H9 (cell line): ENCODE measurements around the gene TNKS1BP1. TPM values are rescaled to one million over a fixed set of nuclear protein-coding genes. Genes with fewer than 3 reads are reported as not detected.
A peak's percentile ranks its signal among the peaks of the same experiment; 100 is the strongest.

Source experiments
- DNase-seq: peaks from one replicate; pipeline ENCODE4 v3.0.0-alpha.2; 2017
- H2AFZ ChIP-seq: one replicate; pipeline ENCODE4 v1.6.1; 2013; ENCODE audit warnings: mild to moderate bottlenecking, low read length, control low read depth, moderate library complexity
- H2AK5ac ChIP-seq: 2 replicates; pipeline ENCODE4 v1.6.1; 2013; ENCODE audit warnings: low read length, control low read depth, mixed read lengths; ENCODE audit not compliant: insufficient read length
- H2BK120ac ChIP-seq: one replicate; pipeline ENCODE4 v1.6.1; 2013; ENCODE audit warnings: low read depth, mild to moderate bottlenecking, low read length, control low read depth, inconsistent platforms; ENCODE audit not compliant: poor library complexity, severe bottlenecking
- H2BK12ac ChIP-seq: 2 replicates; pipeline ENCODE4 v1.6.1; 2013; ENCODE audit warnings: low read length, control low read depth, mixed read lengths, low read depth; ENCODE audit not compliant: insufficient read length
- H2BK15ac ChIP-seq: 2 replicates; pipeline ENCODE4 v1.6.1; 2013; ENCODE audit warnings: low read depth, low read length, control low read depth
- H2BK20ac ChIP-seq: one replicate; pipeline ENCODE4 v1.6.1; 2013; ENCODE audit warnings: low read depth, mild to moderate bottlenecking, low read length, control low read depth, inconsistent platforms; ENCODE audit not compliant: poor library complexity, severe bottlenecking
- H2BK5ac ChIP-seq: 2 replicates; pipeline ENCODE4 v1.6.1; 2013; ENCODE audit warnings: low read length, control low read depth, mixed read lengths; ENCODE audit not compliant: insufficient read length
- H3K14ac ChIP-seq: 2 replicates; pipeline ENCODE4 v1.6.1; 2013; ENCODE audit warnings: low read length, control low read depth; ENCODE audit not compliant: insufficient read depth
- H3K18ac ChIP-seq: 2 replicates; pipeline ENCODE4 v1.6.1; 2013; ENCODE audit warnings: low read depth, mild to moderate bottlenecking, mixed read lengths, low read length, control low read depth; ENCODE audit not compliant: insufficient read length
- H3K23ac ChIP-seq: 2 replicates; pipeline ENCODE4 v1.6.1; 2013; ENCODE audit warnings: low read length, control low read depth, mixed read lengths, low read depth; ENCODE audit not compliant: insufficient read length
- H3K23me2 ChIP-seq: 2 replicates; pipeline ENCODE4 v1.6.1; 2013; ENCODE audit warnings: low read depth, mild to moderate bottlenecking, mixed read lengths, low read length, control low read depth; ENCODE audit not compliant: insufficient read length, poor library complexity, severe bottlenecking
- H3K27ac ChIP-seq: 2 replicates; pipeline ENCODE4 v1.5.1; 2013; ENCODE audit warnings: low read length, control low read depth, mixed read lengths, low read depth; ENCODE audit not compliant: insufficient read length
- H3K27me3 ChIP-seq: 2 replicates; pipeline ENCODE4 v1.6.1; 2013; ENCODE audit warnings: low read length, control low read depth, inconsistent platforms; ENCODE audit not compliant: insufficient read depth
- H3K4ac ChIP-seq: 2 replicates; pipeline ENCODE4 v1.6.1; 2013; ENCODE audit warnings: low read depth, mild to moderate bottlenecking, control low read depth, inconsistent platforms, low read length, moderate library complexity
- H3K4me1 ChIP-seq: 2 replicates; pipeline ENCODE4 v1.6.1; 2013; ENCODE audit warnings: low read length, control low read depth, inconsistent platforms; ENCODE audit not compliant: insufficient read depth
- H3K4me2 ChIP-seq: 2 replicates; pipeline ENCODE4 v1.6.1; 2013; ENCODE audit warnings: low read length, control low read depth, mixed read lengths; ENCODE audit not compliant: insufficient read length, insufficient read depth
- H3K56ac ChIP-seq: 2 replicates; pipeline ENCODE4 v1.6.1; 2013; ENCODE audit warnings: low read depth, mild to moderate bottlenecking, mixed read lengths, low read length, control low read depth; ENCODE audit not compliant: insufficient read length
- H3K79me1 ChIP-seq: 2 replicates; pipeline ENCODE4 v1.6.1; 2013; ENCODE audit warnings: low read depth, mild to moderate bottlenecking, moderate library complexity, low read length, control low read depth, inconsistent platforms; ENCODE audit not compliant: insufficient read depth, poor library complexity, severe bottlenecking
- H3K79me2 ChIP-seq: 2 replicates; pipeline ENCODE4 v1.6.1; 2013; ENCODE audit warnings: low read length, control low read depth, inconsistent platforms; ENCODE audit not compliant: insufficient read depth
- H3K9ac ChIP-seq: 2 replicates; pipeline ENCODE4 v1.6.1; 2013; ENCODE audit warnings: low read length, control low read depth, mixed read lengths; ENCODE audit not compliant: insufficient read length; ENCODE audit errors: extremely low read depth
- H3K9me3 ChIP-seq: one replicate; pipeline ENCODE4 v1.6.1; 2013; ENCODE audit warnings: low read depth, low read length, inconsistent platforms; ENCODE audit not compliant: control insufficient read depth
- H3T11ph ChIP-seq: one replicate; pipeline ENCODE4 v1.6.1; 2013; ENCODE audit warnings: mild to moderate bottlenecking, low read length, control low read depth, inconsistent platforms
- H4K20me1 ChIP-seq: one replicate; pipeline ENCODE4 v1.6.1; 2013; ENCODE audit not compliant: control insufficient read depth, insufficient read length, insufficient read depth
- H4K5ac ChIP-seq: 2 replicates; pipeline ENCODE4 v1.6.1; 2013; ENCODE audit warnings: low read depth, mild to moderate bottlenecking, mixed read lengths, low read length, control low read depth; ENCODE audit not compliant: insufficient read length
- H4K8ac ChIP-seq: replicated peaks from 2 replicates; pipeline ENCODE4 v1.6.1; 2013; ENCODE audit warnings: low read length, control low read depth, mixed read lengths, low read depth; ENCODE audit not compliant: insufficient read length
- H4K91ac ChIP-seq: 2 replicates; pipeline ENCODE4 v1.6.1; 2013; ENCODE audit warnings: low read depth, mild to moderate bottlenecking, moderate library complexity, mixed read lengths, low read length, control low read depth; ENCODE audit not compliant: insufficient read length
- H3K27ac Mint-ChIP-seq, 3 experiments: 2 replicates in 2 of 3; 3 replicates in 1 of 3; pipeline ENCODE4 v1.8.0; 2020 to 2021; ENCODE audit warnings: mixed read lengths in 3 of 3, mild to moderate bottlenecking in 1 of 3, moderate library complexity in 1 of 3
- H3K27me3 Mint-ChIP-seq: 2 replicates; pipeline ENCODE4 v1.8.0; 2021; ENCODE audit warnings: low read depth, mild to moderate bottlenecking, moderate library complexity, mixed read lengths
- H3K36me3 Mint-ChIP-seq, 3 experiments: 2 replicates in 2 of 3; 3 replicates in 1 of 3; pipeline ENCODE4 v1.8.0; 2020 to 2021; ENCODE audit warnings: low read depth in 3 of 3, mixed read lengths in 3 of 3; ENCODE audit not compliant: insufficient read depth in 1 of 3
- H3K4me1 Mint-ChIP-seq, 2 experiments: 2 replicates each; pipeline ENCODE4 v1.8.0; 2020; ENCODE audit warnings: mixed read lengths in 2 of 2
- H3K4me3 Mint-ChIP-seq, 2 experiments: 2 replicates in 1 of 2; 3 replicates in 1 of 2; pipeline ENCODE4 v1.8.0; 2020 to 2021; ENCODE audit warnings: mild to moderate bottlenecking in 2 of 2, mixed read lengths in 2 of 2, moderate library complexity in 1 of 2
- H3K9me3 Mint-ChIP-seq, 2 experiments: 2 replicates in 1 of 2; 3 replicates in 1 of 2; pipeline ENCODE4 v1.8.0; 2020; ENCODE audit warnings: mild to moderate bottlenecking in 2 of 2, mixed read lengths in 2 of 2, moderate library complexity in 1 of 2
- WGBS: extraction: QIAGEN DNeasy Blood & Tissue Kit; methylation state at CpG from one replicate; pipeline ENCODE4 v1.1.7; 2013; ENCODE audit warnings: missing lambda C conversion rate, low lambda C conversion rate, mixed read lengths; ENCODE audit not compliant: insufficient read length; ENCODE audit errors: extremely low coverage; 5-methylcytosine and 5-hydroxymethylcytosine counted together
- total RNA-seq: library from RNA; stranded (reverse); gene quantifications from 2 replicates; pipeline ENCODE4 v1.2.1, GENCODE V29; 2021
- TF ChIP-seq, protein P1 (sequence below): fragments of 200-600 bp; sonication (generic); conservative IDR thresholded peaks from 3 replicates; pipeline ENCODE4 v1.8.0; 2021; ENCODE audit warnings: antibody characterized with exemption, mild to moderate bottlenecking

TNKS1BP1 gene
- total RNA-seq, 1 experiment from 2014 or later = 130 TPM

DNA sequence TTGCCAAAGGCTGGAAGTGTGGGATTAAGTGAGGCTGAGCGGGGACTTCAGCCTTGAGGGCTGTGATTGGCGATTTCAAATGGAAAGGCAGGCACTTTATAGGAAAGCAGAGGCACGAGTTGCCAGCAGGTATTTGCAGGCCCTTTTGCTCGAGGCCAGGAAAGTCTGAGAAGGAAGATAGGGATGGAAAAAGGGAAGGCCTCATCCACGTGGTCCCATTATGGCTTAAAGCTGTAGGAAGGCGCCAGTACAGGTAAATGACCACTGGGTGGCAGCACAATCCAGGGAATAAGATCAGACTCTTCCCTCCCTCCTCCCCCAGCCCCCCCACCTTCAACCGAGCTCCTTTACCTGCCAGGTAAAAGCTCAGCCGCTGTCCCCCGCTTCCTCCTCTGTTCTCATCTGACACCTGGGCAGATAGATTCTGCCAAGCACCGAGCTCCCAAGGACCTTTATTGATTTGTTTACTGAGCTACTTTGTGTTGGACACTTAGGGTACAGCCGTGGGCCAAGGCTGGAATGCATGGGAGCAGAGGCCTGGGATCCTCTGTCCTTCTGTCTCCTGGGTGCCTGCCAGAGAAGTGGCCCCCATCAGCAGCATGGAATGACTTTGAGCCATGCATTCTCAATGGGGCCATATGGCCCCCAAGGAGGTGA is 20.9 kb upstream of the TNKS1BP1 start:
- Mint-ChIP-seq H3K27ac (peak overlapping the region in 2 of 3 experiments; percentile 52 to 92; a peak in 3 of 7 replicates), H3K36me3 (no peaks in the 10 kb centered on the region; a peak in 1 of 7 replicates), H3K4me1 (peaks cover 28 to 43% of the 10 kb centered on the region in 2 experiments), H3K27me3 (peaks cover 39% of the 10 kb centered on the region), H3K9me3 (peaks cover 0 to 2% of the 10 kb centered on the region in 2 experiments; a peak in 2 of 5 replicates), H3K4me3 (peak overlapping the region in 1 of 2 experiments; percentile 7; a peak in 2 of 5 replicates)
- Histone ChIP-seq H3K4me1 (no peaks in the 10 kb centered on the region), H3T11ph (no peak overlapping the region), H3K79me2 (no peaks in the 10 kb centered on the region), H3K9me3 (no peaks in the 10 kb centered on the region), H2AK5ac (no peak overlapping the region), H3K9ac (no peak overlapping the region), H2BK20ac (no peak overlapping the region), H3K23me2 (peaks cover 5% of the 10 kb centered on the region), H3K4ac (no peak overlapping the region), H3K79me1 (no peaks in the 10 kb centered on the region), H4K8ac (no peak overlapping the region), H3K27ac (no peak overlapping the region), H2BK120ac (no peak overlapping the region), H3K14ac (no peak overlapping the region), H3K18ac (no peak overlapping the region), H4K5ac (no peak overlapping the region), H2AFZ (peak overlapping the region; percentile 63), H2BK12ac (no peak overlapping the region), H3K56ac (no peak overlapping the region), H3K4me2 (no peak overlapping the region), H4K91ac (no peak overlapping the region), H3K23ac (no peak overlapping the region), H2BK15ac (no peak overlapping the region), H2BK5ac (no peak overlapping the region), H4K20me1 (no peaks in the 10 kb centered on the region), H3K27me3 (no peaks in the 10 kb centered on the region)
- no CpG with 5 or more reads among the region's 11 CpGs for WGBS
- TF ChIP-seq, protein P1, sequence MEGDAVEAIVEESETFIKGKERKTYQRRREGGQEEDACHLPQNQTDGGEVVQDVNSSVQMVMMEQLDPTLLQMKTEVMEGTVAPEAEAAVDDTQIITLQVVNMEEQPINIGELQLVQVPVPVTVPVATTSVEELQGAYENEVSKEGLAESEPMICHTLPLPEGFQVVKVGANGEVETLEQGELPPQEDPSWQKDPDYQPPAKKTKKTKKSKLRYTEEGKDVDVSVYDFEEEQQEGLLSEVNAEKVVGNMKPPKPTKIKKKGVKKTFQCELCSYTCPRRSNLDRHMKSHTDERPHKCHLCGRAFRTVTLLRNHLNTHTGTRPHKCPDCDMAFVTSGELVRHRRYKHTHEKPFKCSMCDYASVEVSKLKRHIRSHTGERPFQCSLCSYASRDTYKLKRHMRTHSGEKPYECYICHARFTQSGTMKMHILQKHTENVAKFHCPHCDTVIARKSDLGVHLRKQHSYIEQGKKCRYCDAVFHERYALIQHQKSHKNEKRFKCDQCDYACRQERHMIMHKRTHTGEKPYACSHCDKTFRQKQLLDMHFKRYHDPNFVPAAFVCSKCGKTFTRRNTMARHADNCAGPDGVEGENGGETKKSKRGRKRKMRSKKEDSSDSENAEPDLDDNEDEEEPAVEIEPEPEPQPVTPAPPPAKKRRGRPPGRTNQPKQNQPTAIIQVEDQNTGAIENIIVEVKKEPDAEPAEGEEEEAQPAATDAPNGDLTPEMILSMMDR = peak; percentile 89
- DNase-seq = peak; percentile 86
